GM18951 (cell line): ENCODE data around the gene GLI3.

ENCODE experiments used
- POLR2A ChIP-seq: IDR thresholded peaks from 4 replicates; pipeline ENCODE4 v1.6.1; 2011; ENCODE audit warnings: mild to moderate bottlenecking; ENCODE audit not compliant: insufficient read length, insufficient read depth; ENCODE audit errors: extremely low read depth
- in situ Hi-C: fragments of 300-500 bp; cut with MboI; formaldehyde crosslinking; loops from one replicate; pipeline ENCODE4 v1.12.0; 2022; ENCODE audit warnings: low sequenced_read_pairs, mixed read lengths, inconsistent platforms; ENCODE audit not compliant: unreplicated experiment

Gene GLI3

GRCh38 chr7:41955893-41956675, 280.9 kb downstream of the GLI3 start:
- in situ Hi-C loops = no loop called here
- TF ChIP-seq POLR2A = no peak

- no peak for TF ChIP-seq POLR2A
- in situ Hi-C loops = no loop called here
These were observed 281.6 kb downstream of the GLI3 start for GRCh38 chr7:41955451-41955850.

GRCh38 chr7:41954976-41955375, 282.0 kb downstream of the GLI3 start:
- in situ Hi-C loops = no loop called here

GRCh38 chr7:41948503-41948902, 288.5 kb downstream of the GLI3 start:
- in situ Hi-C loops = no loop called here
- TF ChIP-seq POLR2A = no peak

More at GRCh38 chr7:41954976-41955375, 282.0 kb downstream of the GLI3 start:
- no peak for TF ChIP-seq POLR2A

- TF ChIP-seq POLR2A = no peak
- in situ Hi-C loops = no loop called here
These were observed 293.9 kb downstream of the GLI3 start for GRCh38 chr7:41943094-41943577.

- no peak for TF ChIP-seq POLR2A
- in situ Hi-C loops = no loop called here
These were observed 294.4 kb downstream of the GLI3 start for GRCh38 chr7:41942468-41943093.

- no peak for TF ChIP-seq POLR2A
- in situ Hi-C loops = no loop called here
These were observed 296.2 kb downstream of the GLI3 start for GRCh38 chr7:41940760-41941343.

- in situ Hi-C loops = no loop called here
- TF ChIP-seq POLR2A = no peak
These were observed 298.6 kb downstream of the GLI3 start for GRCh38 chr7:41938371-41938770.

GRCh38 chr7:41933427-41933826, 303.6 kb downstream of the GLI3 start:
- no peak for TF ChIP-seq POLR2A
- in situ Hi-C loops = no loop called here

- in situ Hi-C loops = no loop called here
- no peak for TF ChIP-seq POLR2A
These were observed 305.8 kb downstream of the GLI3 start for GRCh38 chr7:41931263-41931646.

- no peak for TF ChIP-seq POLR2A
- in situ Hi-C loops = no loop called here
These were observed 306.3 kb downstream of the GLI3 start for GRCh38 chr7:41930538-41931262.

- in situ Hi-C loops = no loop called here
- no peak for TF ChIP-seq POLR2A
These were observed 308.2 kb downstream of the GLI3 start for GRCh38 chr7:41928781-41929180.

- TF ChIP-seq POLR2A = no peak
- in situ Hi-C loops = no loop called here
These were observed 308.8 kb downstream of the GLI3 start for GRCh38 chr7:41928166-41928565.
